ENCODE data around the gene HIBCH. TPM values are rescaled to one million over a fixed set of nuclear protein-coding genes. Genes with fewer than 3 reads are reported as not detected.
"Not testable (repeated sequence)": the region's sequence is repeated elsewhere in the genome, so short reads cannot be mapped to it uniquely, and the experiment has no call there.

The HIBCH gene
- total RNA-seq, 2 donors from 2014 or later: 20.1 to 28.5 TPM

DNA sequence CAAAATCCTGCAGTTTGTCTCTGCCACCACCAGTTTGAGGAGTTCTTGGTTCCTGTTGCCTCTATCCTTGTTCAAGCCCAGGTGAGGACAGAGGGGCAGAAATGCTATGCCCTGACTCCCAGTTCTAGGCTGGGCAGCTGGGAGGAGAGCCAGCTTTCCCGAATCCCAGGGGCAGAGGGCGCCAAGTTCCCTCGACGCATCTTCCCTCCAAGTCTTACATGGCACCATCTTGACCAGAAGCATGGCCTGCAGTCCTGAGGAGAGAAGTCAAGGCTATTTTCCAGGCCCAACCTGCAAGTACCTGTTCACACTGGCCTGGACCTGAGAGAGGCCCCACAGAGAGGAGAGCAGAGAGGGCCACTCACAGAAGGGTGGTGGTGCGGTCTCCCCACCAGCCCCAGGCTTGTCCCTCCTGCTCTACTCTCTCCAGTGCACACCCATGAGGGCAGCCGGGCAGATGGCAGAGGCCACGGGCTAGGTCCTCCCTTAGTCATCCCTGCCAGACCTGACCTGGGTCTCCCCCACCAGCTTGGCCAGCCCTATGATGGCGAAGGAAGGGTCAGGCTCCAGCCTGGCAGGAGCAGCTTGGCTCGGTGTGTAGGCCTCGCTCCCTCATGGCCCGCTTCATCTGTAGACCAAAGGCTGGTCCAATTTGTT is 141.4 kb downstream of the HIBCH start:
- DNase-seq (ENCODE audit: low spot score): no peak
- intact Hi-C loops (cut with DNase I): no loop called here

DNA sequence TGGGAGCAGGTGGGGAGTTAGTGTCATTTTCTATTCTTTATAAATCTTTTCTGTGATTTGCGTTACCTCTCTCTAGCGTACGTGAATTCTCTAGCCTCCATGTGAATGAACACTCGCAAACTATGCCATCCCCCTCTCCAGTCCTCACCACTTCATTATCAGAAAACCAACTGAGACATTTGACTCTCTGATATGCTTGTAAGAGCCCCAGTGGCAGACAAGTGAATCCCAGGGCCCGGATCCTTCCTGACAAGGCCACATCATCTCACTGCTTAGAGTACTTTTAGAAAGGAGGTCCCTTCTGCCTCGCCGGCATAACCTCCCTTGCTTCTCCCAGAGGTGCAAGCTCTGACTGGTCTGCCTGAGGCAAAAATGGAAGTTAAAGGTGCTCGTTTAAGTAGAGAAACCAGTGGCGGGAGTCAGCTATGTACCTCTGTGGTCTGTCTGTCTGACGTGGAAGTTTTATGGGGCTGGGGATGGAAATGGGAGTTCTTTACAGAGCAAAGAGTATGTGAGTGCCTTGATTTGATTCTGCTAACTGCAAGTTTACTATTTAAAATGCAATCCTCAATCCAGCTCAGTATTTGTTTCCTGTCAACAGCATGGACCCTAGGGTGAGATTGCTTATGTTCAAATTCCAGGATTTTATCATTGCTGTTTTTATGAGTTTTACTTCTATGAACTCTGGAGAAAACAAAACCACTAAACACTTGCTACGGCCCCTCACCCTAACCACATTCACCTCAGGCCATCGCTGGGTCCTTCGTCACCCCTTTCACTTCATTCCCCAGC is 142.2 kb downstream of the HIBCH start:
- intact Hi-C loops (cut with DNase I): no loop called here

DNA sequence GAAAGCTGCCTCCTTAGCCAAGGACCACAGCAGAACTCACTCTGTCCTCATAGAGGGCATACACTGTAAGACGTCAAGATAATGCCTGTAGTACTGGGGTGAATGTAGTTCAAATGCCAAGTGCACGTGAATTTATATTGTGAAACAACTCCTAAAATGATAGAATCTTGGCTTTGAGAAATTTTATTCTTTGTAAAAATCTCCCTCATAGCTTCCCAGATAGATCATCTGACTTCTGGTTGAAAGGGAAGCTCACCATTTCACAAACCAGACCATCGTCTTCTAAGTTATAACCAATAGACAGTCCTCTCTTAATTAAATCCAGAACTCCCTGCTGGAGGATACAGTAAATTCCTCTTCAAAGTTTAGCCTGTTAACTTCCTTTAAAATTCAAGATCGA is 146.2 kb downstream of the HIBCH start:
- intact Hi-C loops (cut with DNase I): no loop called here
- DNase-seq (ENCODE audit: low spot score): no peak

More for the DNA sequence above, 142.2 kb downstream of the HIBCH start:
- DNase-seq (ENCODE audit: low spot score): no peak

DNA sequence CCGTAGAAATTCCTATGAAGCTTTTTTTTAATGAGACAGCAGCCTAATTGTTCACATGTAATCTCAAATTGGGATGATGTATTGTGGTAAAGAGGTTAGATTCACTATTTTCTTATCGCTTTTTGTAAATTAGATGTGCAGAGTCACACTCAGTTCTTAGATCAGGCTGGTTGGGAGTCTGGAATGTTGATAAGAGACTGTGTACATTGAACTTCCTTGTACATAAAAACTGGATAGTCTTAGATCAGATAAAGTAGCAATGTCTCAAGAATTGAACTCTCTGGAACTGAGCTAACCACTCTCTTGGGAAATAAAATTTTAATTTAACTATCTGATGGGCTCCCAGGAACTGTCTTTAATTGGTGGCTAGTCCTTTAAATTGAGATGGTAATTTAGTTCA is 149.0 kb downstream of the HIBCH start:
- no peak for DNase-seq (ENCODE audit: low spot score)
- intact Hi-C loops (cut with DNase I): no loop called here

DNA sequence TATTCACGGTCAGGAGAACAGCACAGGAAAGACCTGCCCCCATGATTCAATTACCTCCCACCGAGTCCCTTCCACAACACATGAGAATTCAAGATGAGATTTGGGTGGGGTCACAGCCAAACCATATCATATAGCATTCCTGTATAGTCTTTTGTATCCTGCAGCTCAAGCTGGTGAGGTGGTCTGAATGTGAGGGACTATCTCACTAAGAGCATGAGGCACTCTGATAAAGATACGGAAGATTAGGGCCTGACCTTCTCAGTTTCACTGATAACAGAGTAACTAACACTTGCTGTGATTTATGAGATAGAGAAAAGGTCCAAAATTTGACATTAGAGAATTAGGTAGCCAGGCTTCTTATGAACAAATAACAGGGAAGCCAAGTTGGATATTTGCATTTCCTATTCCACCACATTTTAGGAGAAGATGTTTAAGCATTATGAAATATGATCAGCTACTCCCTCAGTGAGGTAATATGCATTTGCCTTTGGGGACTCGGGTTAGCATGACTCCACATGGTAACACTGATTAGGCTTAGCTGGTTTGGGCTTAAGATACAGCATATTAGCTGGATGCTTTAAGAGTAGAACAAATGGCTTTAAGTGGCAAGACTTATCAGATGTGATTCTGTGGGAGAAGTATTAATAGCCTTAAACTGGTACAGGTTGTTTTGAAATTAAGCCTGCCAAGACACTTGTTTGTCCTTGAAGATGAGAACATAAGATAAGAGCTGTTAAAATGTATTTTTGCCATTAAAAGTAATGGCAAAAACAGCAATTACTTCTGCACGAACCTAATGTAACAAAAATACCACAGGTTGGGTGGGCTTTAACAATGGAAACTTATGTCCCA is 150.2 kb downstream of the HIBCH start:
- no peak for DNase-seq (ENCODE audit: low spot score)
- intact Hi-C loops (cut with DNase I): no loop called here

DNA sequence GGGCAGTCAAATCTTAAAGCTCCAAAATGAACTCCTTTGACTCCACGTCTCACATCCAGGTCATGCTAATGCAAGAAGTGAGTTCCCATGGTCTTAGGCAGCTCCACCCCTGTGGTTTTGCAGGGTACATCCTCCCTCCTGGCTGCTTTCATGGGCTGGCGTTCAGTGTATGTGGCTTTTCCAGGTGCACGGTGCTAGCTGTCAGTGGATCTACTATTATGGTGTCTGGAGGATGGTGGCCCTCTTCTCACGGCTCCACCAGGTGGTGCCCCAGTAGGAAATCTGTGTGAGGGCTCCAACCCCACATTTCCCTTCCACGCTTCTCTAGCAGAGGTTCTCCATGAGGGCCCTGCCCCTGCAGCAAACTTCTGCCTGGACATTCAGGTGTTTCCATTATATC is 151.9 kb downstream of the HIBCH start:
- intact Hi-C loops (cut with DNase I): no loop called here
- no peak for DNase-seq (ENCODE audit: low spot score)

DNA sequence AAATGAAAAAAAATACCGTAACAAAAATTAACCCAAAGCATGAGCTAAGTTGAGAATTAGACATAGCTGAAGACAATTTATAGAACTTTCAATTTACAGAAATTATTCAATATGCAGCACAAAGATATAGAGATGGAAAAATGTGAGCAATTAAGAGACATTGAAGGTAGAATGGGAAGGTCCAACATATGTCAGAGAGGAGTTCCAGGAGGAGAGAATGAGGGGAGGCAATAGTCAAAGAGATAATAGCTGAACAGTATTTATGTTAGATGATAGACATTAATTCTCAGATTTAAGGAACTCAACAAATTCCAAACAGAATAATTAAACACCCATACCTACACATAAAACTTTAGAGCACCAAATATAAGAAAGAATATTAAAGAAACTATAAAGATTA is 154.1 kb downstream of the HIBCH start:
- intact Hi-C loops (cut with DNase I): no loop called here
- DNase-seq (ENCODE audit: low spot score): no peak

DNA sequence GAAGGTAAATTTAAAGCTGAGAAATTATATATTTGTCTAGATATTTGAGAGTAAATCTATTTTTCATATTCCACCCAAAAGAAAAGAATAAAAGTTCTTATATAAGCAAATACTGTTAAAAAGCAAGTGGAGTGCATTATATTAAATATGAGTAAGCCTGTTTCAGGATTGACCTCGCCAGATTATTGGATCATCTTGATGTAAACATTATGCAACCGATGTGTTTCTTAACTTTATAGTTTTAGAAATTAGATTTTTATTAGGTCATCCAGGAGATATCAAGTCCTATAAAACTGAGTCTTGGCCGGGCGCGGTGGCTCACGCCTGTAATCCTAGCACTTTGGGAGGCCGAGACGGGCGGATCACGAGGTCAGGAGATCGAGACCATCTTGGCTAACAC is 156.8 kb downstream of the HIBCH start:
- no peak for DNase-seq (ENCODE audit: low spot score)
- intact Hi-C loops (cut with DNase I): no loop called here

DNA sequence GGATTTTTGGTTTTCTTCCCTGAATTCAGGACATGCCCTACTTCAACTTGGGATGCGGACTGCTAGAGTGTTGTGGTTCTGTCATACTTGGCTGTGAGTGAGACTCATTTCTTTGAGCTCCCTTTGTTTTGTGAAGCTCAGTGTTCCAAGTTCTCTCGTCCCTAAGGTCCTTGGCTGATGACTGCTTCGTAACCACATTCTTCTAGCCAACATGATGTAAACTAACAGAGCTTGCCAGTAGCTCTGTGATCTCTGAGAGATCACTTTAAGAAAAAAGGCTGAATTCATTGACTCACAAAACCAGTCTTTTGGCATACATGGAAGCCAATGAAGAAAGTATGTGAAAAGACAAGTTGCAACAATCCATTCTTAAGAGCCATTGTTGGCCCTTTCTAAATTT is 160.2 kb downstream of the HIBCH start:
- intact Hi-C loops (cut with DNase I): no loop called here
- no peak for DNase-seq (ENCODE audit: low spot score)

DNA sequence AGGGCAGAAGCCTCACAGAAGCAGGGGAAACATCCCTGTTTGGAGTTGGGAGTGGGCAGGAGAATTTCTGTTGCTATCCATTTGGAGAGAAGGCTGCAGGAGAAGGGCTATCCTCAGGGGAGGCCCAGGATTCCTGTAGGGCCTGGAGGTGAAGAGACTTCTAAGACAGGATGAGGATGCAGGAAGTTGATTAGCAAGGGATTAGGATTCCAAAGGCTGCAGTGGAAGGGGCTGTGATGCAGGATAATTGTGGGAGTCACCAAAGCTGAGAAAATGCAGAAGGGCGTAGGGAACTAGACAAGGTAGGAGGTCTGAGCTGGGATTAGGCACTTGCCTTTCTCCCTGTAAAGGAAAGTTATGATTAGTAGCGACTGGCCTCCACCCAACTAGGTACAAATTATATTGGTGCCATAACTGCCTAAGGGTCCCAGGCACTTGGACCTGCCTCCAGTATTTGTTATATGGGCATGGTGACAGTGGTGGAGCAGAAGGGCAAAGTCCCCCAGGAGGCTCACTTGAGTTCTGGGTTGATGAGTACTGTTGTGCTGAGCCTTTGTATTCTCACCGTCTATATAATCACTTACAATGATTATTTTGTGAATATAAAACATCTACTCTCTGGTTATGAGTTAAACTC is 160.7 kb downstream of the HIBCH start:
- DNase-seq (ENCODE audit: low spot score): no peak
- intact Hi-C loops (cut with DNase I): no loop called here

DNA sequence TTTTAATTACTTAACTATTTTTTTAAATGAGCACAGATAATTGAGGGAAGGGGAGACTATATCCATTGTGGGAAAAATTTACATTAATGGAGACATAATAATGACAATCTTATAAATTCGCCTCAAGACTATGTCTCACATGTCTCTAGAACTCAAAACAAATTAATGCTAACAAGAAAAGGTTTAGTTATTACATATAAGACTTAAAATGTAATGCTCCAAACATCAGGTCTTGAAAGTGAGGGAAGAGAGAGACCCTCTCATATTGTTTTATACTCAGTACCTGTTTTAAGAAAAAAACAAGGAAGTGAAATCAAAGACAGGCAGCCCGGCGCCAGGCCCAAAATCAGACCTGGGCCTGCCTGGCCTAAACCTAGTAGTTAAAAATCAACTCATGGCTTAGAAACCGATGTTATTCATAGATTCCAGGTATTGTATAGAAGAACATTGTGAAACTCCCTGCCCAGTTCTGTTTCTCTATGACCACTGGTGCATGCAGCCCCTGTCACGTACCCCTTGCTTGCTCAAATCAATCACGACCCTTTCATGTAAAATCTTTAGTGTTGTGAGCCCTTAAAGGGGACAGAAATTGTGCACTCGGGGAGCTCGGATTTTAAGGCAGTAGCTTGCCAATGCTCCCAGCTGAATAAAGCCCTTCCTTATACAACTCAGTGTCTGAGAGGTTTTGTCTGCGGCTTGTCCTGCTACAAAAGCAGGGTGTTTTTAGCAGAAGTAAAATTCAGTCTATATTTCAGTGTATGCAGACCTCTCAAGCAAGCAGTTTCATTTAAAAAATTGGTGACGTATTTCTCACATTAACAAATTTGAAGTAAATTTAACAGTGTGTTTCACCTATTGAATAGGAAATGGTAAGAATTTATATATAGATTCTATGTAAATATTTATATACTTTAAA is 161.8 kb downstream of the HIBCH start:
- intact Hi-C loops (cut with DNase I); DNase-seq (ENCODE audit: low spot score): not testable (repeated sequence)

DNA sequence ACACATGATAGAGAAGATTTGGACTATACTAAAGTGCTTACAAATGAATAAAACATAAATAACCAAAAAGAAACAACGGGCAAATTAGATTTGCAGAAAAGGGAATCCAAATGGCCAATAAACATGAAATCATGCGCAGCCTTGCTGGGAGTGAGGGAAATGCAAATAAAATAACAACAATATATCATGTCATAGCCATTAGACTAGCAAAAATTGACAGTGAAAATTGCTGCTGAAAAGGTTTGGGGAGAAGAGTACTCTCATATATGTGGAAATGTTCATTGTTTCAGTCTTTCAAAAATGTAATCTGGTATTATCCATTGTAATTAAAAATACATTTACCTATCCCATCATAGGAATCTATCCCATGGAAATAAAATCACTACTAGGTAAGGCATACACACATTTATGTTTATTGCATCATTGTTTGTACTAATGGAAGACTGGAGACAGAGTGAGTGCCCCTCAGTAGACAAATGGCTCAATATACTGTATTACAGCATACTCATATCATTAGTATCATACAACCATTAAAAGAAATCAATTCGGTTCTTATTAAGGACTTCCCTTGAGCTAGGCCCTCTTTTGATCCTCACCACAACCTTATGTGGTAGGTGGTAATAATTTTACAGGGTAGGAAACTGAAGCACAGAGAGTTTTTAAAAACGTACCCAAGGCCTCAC is 163.0 kb downstream of the HIBCH start:
- no peak for DNase-seq (ENCODE audit: low spot score)
- intact Hi-C loops (cut with DNase I): no loop called here

Other genes with a start within 250 kb of the HIBCH start
- gene INPP1, start 23.8 kb upstream of the HIBCH start, total RNA-seq: 10 to 100 TPM; 20.1 to 23.4 TPM
- gene MFSD6, start 88.5 kb upstream of the HIBCH start, total RNA-seq: 10 to 100 TPM; 13.5 to 20.8 TPM
- gene NEMP2, start 214.9 kb upstream of the HIBCH start, total RNA-seq: 1 to 10 TPM; 5.0 to 6.8 TPM

Data from posterior vena cava (tissue), 2 donors.